Neutrophil (primary cell): ENCODE measurements around the gene ATAT1.

Source experiments
- H3K27ac ChIP-seq: fragments of 200-600 bp; sonication (generic); 2 replicates; pipeline ENCODE4 v1.5.1; 2016; ENCODE audit warnings: mild to moderate bottlenecking, moderate library complexity
- H3K27me3 ChIP-seq: fragments of 200-600 bp; sonication (generic); 2 replicates; pipeline ENCODE4 v1.6.0; 2016; ENCODE audit warnings: mild to moderate bottlenecking
- H3K36me3 ChIP-seq: fragments of 200-600 bp; sonication (generic); 2 replicates; pipeline ENCODE4 v1.5.1; 2017
- H3K4me1 ChIP-seq, 2 experiments: fragments of 200-600 bp in 1 of 2; sonication (generic) in 1 of 2; 1 replicate in 1 of 2; 2 replicates in 1 of 2; pipeline versions ENCODE4 v1.5.1 to v1.6.1; 2013 to 2016; ENCODE audit warnings: low read depth in 1 of 2, low read length in 1 of 2, mild to moderate bottlenecking in 1 of 2, moderate library complexity in 1 of 2; ENCODE audit not compliant: control insufficient read depth in 1 of 2, insufficient read depth in 1 of 2
- H3K4me3 ChIP-seq, 2 experiments: fragments of 200-600 bp in 1 of 2; sonication (generic) in 1 of 2; 1 replicate in 1 of 2; 2 replicates in 1 of 2; pipeline ENCODE4 v1.5.1; 2013 to 2016; ENCODE audit warnings: low read depth in 1 of 2, low read length in 1 of 2, mild to moderate bottlenecking in 1 of 2, moderate library complexity in 1 of 2
- H3K9me3 ChIP-seq: fragments of 200-600 bp; sonication (generic); 2 replicates; pipeline ENCODE4 v1.5.1; 2016
- TF ChIP-seq, protein P1 (sequence below): fragments of 200-600 bp; sonication (generic); IDR thresholded peaks from 2 replicates; pipeline ENCODE4 v1.5.1; 2016; ENCODE audit warnings: antibody characterized with exemption

ATAT1 gene

DNA sequence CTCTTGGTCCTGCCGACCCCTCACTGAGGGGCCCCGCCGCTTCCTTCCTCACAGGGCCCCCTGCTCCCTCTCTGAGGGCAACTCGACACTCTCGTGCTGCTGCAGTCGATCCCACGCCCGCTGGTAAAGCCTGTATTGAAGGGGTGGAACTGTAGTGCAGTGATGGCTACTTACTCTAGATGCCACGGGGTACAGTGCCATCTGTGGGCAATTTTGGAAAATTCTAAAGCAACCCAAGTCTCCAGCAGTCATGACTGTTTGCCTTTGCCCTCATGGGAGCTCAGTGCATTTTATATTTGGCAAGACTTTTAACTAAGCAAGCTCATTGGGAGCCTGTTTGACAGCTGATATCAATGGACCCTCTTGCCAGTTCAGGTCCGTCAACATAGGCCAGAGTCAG, 13.8 kb downstream of the ATAT1 start:
- TF ChIP-seq, protein P1, sequence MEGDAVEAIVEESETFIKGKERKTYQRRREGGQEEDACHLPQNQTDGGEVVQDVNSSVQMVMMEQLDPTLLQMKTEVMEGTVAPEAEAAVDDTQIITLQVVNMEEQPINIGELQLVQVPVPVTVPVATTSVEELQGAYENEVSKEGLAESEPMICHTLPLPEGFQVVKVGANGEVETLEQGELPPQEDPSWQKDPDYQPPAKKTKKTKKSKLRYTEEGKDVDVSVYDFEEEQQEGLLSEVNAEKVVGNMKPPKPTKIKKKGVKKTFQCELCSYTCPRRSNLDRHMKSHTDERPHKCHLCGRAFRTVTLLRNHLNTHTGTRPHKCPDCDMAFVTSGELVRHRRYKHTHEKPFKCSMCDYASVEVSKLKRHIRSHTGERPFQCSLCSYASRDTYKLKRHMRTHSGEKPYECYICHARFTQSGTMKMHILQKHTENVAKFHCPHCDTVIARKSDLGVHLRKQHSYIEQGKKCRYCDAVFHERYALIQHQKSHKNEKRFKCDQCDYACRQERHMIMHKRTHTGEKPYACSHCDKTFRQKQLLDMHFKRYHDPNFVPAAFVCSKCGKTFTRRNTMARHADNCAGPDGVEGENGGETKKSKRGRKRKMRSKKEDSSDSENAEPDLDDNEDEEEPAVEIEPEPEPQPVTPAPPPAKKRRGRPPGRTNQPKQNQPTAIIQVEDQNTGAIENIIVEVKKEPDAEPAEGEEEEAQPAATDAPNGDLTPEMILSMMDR: no peak
- no peaks in the 10 kb centered on the region for H3K27me3 ChIP-seq
- no peaks in the 10 kb centered on the region for H3K36me3 ChIP-seq
- no peak overlapping the region for H3K4me3 ChIP-seq
- no peaks in the 10 kb centered on the region for H3K9me3 ChIP-seq
- H3K4me1 ChIP-seq: peaks cover 28 to 30% of the 10 kb centered on the region in 2 experiments
- no peak overlapping the region for H3K27ac ChIP-seq

DNA sequence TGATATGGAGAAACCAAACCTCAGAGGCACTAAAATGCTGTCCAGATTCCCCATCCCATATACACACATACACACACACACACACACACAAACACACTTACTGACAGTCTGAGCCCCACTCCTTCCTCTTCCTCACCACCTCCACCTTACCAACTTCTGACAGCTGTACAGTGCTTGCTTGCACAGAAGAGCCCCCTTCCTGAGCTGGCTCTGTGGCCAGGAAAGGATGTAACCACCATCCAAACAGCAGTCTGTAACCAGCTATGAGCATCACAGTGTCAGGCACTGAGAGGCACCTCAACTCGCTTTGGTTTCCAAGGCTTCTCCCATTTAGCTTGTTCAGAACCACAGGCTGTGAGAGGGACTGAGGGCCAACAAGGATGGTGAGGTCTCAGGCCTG, 14.4 kb downstream of the ATAT1 start:
- Histone ChIP-seq H3K36me3 (no peaks in the 10 kb centered on the region), H3K27ac (no peak overlapping the region), H3K4me1 (peaks cover 34 to 35% of the 10 kb centered on the region in 2 experiments), H3K4me3 (no peak overlapping the region), H3K9me3 (no peaks in the 10 kb centered on the region), H3K27me3 (no peaks in the 10 kb centered on the region)
- TF ChIP-seq, protein P1: no peak

DNA sequence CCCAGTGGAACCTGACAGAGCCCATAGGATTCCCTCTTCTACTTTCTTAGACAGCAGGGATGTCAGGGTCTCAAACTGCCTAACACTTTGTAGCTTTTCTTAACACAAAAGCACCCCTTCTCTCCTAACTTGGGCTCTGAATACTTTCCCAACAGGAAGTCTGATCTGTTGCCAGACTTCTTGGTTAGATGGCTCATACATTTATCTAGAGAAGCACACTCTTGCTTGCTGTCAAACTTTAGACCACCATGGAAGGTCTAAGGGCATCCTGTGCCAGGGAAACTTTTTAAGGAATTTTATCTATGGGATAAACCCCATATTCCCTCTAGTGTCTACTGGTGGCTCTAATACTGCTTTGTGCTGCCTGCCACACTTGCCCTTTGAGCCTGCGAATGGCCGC, 17.0 kb downstream of the ATAT1 start:
- Histone ChIP-seq H3K27ac (peak overlapping the region; percentile 95), H3K27me3 (no peaks in the 10 kb centered on the region), H3K9me3 (no peaks in the 10 kb centered on the region), H3K36me3 (no peaks in the 10 kb centered on the region), H3K4me1 (peaks cover 48 to 51% of the 10 kb centered on the region in 2 experiments), H3K4me3 (no peak overlapping the region)
- TF ChIP-seq, protein P1: no peak

DNA sequence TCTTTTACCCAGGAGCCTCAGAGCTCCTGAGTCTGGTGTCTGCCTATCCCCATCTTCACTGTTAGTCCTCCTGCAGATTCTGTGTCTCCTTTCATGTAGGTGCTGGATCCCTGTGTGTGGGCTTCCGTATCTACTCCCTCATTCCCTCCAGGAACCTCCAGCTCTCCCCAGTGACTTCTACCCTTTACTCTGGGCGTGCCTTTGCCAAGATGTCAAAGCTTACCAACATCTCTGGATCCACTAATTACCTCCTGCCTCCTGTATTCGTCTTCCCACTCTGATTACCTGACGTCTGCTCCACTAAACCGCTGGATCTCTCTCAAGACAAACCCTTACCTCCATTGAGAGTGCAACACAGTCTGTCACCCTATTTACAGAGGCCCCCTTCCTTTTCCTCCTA, 18.1 kb downstream of the ATAT1 start:
- H3K27me3 ChIP-seq: no peaks in the 10 kb centered on the region
- TF ChIP-seq, protein P1: no peak
- peaks cover 48 to 51% of the 10 kb centered on the region in 2 experiments for H3K4me1 ChIP-seq
- H3K9me3 ChIP-seq: no peaks in the 10 kb centered on the region
- H3K27ac ChIP-seq: peak overlapping the region; percentile 95
- H3K36me3 ChIP-seq: no peaks in the 10 kb centered on the region
- no peak overlapping the region for H3K4me3 ChIP-seq

DNA sequence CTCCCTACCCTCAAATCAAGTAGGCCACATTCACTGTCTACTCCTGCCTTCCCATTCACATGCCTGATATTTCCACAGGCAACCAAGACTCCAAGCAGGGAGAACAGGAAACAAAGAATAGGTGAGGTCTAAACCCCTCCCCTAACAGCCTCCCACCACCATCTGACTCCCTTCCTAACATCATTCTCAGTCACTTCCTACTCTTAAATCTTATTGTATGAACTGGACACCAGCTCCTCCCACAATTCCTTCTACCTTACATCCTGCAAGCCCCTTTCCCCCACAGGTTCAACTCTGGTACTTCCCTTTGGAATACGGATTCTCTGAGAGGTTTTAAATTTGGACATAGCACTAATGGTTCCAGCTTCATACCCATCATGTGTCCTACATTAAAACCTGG, 19.3 kb downstream of the ATAT1 start:
- TF ChIP-seq, protein P1: no peak
- Histone ChIP-seq H3K27me3 (no peaks in the 10 kb centered on the region), H3K36me3 (peaks cover 2% of the 10 kb centered on the region), H3K9me3 (no peaks in the 10 kb centered on the region), H3K4me3 (no peak overlapping the region), H3K27ac (peak overlapping the region; percentile 95), H3K4me1 (peaks cover 48 to 51% of the 10 kb centered on the region in 2 experiments)
